DND-41 (cell line): ENCODE measurements around the gene PXK.

Source experiments
- ATAC-seq: fragments of 200-7000 bp; cut with Tn5 transposase; 3 replicates; pipeline ENCODE4 v1.9.1; 2021; ENCODE audit warnings: low read depth; ENCODE audit not compliant: insufficient read depth
- DNase-seq: peaks from one replicate; pipeline ENCODE4 v3.0.0-alpha.2; 2020
- H2AFZ ChIP-seq: 2 replicates; pipeline ENCODE4 v1.6.0; 2012; ENCODE audit warnings: low read depth, low read length
- H3K27ac ChIP-seq: 2 replicates; pipeline ENCODE4 v1.5.1; 2012; ENCODE audit warnings: low read length, inconsistent platforms
- H3K27me3 ChIP-seq: fragments of 200-600 bp; sonication (generic); 2 replicates; pipeline ENCODE4 v1.6.0; 2012; ENCODE audit warnings: low read length, mild to moderate bottlenecking, inconsistent platforms; ENCODE audit not compliant: insufficient read depth, poor library complexity
- H3K36me3 ChIP-seq: 2 replicates; pipeline ENCODE4 v1.5.1; 2012; ENCODE audit warnings: low read length, inconsistent platforms; ENCODE audit not compliant: insufficient read depth
- H3K4me1 ChIP-seq: 2 replicates; pipeline ENCODE4 v1.5.1; 2012; ENCODE audit warnings: mild to moderate bottlenecking, low read length; ENCODE audit not compliant: insufficient read depth
- H3K4me2 ChIP-seq: 2 replicates; pipeline ENCODE4 v1.6.0; 2012; ENCODE audit warnings: mild to moderate bottlenecking, moderate library complexity, low read length, inconsistent platforms; ENCODE audit not compliant: insufficient read depth
- H3K4me3 ChIP-seq, 2 experiments: fragments of 200-600 bp in 1 of 2; shearing (Covaris generic) in 1 of 2; 2 replicates each; pipeline ENCODE4 v1.5.1; 2012 to 2016; ENCODE audit warnings: inconsistent platforms in 2 of 2, low read length in 2 of 2, mild to moderate bottlenecking in 2 of 2, low read depth in 1 of 2, moderate library complexity in 1 of 2
- H3K79me2 ChIP-seq: 2 replicates; pipeline ENCODE4 v1.6.0; 2012; ENCODE audit warnings: low read length, inconsistent platforms; ENCODE audit not compliant: insufficient read depth
- H3K9ac ChIP-seq: 2 replicates; pipeline ENCODE4 v1.6.0; 2012; ENCODE audit warnings: low read depth, mild to moderate bottlenecking, inconsistent platforms, low read length, moderate library complexity
- H3K9me3 ChIP-seq: 2 replicates; pipeline ENCODE4 v1.5.1; 2012; ENCODE audit warnings: low read length, moderate library complexity, mild to moderate bottlenecking, inconsistent platforms; ENCODE audit not compliant: insufficient read depth, severe bottlenecking
- H4K20me1 ChIP-seq: 2 replicates; pipeline ENCODE4 v1.6.0; 2012; ENCODE audit warnings: low read length; ENCODE audit not compliant: insufficient read depth
- EZH2 ChIP-seq: IDR thresholded peaks from 3 replicates; pipeline ENCODE4 v1.6.1; 2012; ENCODE audit warnings: borderline replicate concordance, low read depth, mild to moderate bottlenecking, moderate library complexity, low read length, inconsistent platforms; ENCODE audit not compliant: severe bottlenecking
- TF ChIP-seq, protein P1 (sequence below): IDR thresholded peaks from 2 replicates; pipeline ENCODE4 v1.5.1; 2012; ENCODE audit warnings: borderline replicate concordance, low read length, moderate library complexity, mild to moderate bottlenecking; ENCODE audit not compliant: poor library complexity, severe bottlenecking; ENCODE audit errors: extremely low read depth

PXK gene

DNA sequence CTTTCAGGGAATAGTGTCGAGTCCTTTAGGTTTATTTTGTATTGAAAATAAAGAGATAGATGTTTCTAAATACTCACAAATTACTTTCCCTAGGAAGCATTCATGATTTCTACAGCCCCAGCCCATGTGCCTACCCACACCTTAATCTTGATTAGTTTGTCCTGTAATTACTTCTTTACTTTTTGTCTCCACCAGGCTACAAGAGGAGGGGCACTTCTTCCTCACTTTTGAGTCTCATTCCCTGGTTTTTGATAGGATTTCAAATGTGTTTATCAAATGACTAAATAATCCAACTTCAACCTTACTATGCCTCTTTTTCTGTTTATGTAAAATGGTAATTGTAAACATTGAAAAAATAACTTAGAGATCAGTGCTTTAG lies 1.8 kb downstream of the PXK start:
- peaks cover 67% of the 10 kb centered on the region for H3K79me2 ChIP-seq
- no peak for ATAC-seq
- TF ChIP-seq, protein P1, sequence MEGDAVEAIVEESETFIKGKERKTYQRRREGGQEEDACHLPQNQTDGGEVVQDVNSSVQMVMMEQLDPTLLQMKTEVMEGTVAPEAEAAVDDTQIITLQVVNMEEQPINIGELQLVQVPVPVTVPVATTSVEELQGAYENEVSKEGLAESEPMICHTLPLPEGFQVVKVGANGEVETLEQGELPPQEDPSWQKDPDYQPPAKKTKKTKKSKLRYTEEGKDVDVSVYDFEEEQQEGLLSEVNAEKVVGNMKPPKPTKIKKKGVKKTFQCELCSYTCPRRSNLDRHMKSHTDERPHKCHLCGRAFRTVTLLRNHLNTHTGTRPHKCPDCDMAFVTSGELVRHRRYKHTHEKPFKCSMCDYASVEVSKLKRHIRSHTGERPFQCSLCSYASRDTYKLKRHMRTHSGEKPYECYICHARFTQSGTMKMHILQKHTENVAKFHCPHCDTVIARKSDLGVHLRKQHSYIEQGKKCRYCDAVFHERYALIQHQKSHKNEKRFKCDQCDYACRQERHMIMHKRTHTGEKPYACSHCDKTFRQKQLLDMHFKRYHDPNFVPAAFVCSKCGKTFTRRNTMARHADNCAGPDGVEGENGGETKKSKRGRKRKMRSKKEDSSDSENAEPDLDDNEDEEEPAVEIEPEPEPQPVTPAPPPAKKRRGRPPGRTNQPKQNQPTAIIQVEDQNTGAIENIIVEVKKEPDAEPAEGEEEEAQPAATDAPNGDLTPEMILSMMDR = no peak
- TF ChIP-seq EZH2 = no peak
- peaks cover 25% of the 10 kb centered on the region for H3K36me3 ChIP-seq
- H2AFZ ChIP-seq = no peak overlapping the region
- peak overlapping the region; percentile 80 for H3K27ac ChIP-seq
- peaks cover 53% of the 10 kb centered on the region for H3K4me1 ChIP-seq
- peak overlapping the region; percentile 74 for H3K9ac ChIP-seq
- no peaks in the 10 kb centered on the region; the same call in 1 of the 2 replicates for H4K20me1 ChIP-seq
- H3K9me3 ChIP-seq = no peaks in the 10 kb centered on the region
- peak overlapping the region; percentile 79 for H3K4me2 ChIP-seq
- no peaks in the 10 kb centered on the region for H3K27me3 ChIP-seq
- peak overlapping the region; percentile 88 to 94 for H3K4me3 ChIP-seq
- DNase-seq = no peak

DNA sequence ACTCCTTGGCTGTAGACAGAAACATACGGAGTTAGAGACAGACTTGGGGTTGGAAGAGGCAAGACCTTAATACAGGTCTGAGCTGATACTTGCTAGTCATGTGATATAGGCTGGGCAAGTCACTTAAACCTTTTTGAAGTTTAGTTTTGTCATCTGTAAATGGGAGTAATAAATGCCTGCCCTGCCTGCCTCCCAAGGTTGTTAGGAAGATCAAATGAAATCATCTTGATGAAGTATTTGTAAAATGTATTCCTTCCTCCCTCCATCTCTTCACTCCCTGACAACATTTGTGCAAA lies 2.9 kb downstream of the PXK start:
- H3K4me3 ChIP-seq = peak overlapping the region in 1 of 2 experiments; percentile 94; a peak in 2 of 4 replicates
- H3K36me3 ChIP-seq = peaks cover 32% of the 10 kb centered on the region
- H4K20me1 ChIP-seq = no peaks in the 10 kb centered on the region; the same call in 1 of the 2 replicates
- H3K9me3 ChIP-seq = no peaks in the 10 kb centered on the region
- no peak for TF ChIP-seq EZH2
- TF ChIP-seq, protein P1 = no peak
- peak overlapping the region; percentile 74 for H3K9ac ChIP-seq
- DNase-seq (no peak), ATAC-seq (peak; percentile 18; the same call in 2 of the 3 replicates)
- peak overlapping the region; percentile 79 for H3K4me2 ChIP-seq
- H3K79me2 ChIP-seq = peaks cover 77% of the 10 kb centered on the region
- peak overlapping the region; percentile 80 for H3K27ac ChIP-seq
- H2AFZ ChIP-seq = no peak overlapping the region
- H3K27me3 ChIP-seq = no peaks in the 10 kb centered on the region
- H3K4me1 ChIP-seq = peaks cover 53% of the 10 kb centered on the region

DNA sequence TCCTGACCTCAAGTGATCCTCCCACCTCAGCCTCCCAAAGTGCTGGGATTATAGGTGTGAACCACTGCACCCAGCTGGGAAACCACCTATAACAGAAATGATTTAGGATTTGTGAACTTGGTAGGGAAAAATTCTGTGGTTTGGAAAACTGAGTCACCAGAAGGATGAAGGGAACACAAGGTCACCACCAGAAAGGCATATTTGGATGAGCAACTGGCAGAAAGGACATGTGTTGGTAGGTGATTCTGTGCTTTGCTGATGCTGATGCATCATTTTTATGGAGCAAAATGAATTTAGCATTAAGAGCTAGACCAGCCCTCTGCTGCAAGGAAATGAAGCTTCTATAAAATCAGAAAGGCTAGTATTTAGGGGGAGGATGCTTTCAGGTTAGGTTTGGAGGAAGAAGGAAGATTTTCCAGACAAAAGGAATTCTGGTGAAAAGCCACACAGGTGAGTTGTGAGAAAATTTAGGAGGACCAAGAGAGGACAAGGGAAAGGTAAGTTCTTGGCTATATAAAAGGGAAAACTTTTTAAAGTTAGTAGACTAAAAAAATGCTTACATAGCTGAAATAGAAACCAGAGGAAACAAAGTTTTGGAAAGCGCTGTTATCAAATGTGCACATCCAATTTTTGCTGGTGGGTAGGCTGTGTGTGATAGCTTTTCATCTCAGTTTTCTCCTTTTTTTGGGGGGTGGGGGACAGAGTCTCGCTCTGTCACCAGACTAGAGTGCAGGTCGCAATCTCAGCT lies 3.6 kb downstream of the PXK start:
- Histone ChIP-seq H4K20me1 (peaks cover 1% of the 10 kb centered on the region; the same call in 1 of the 2 replicates), H3K79me2 (peaks cover 84% of the 10 kb centered on the region), H3K9me3 (no peaks in the 10 kb centered on the region), H3K27ac (peak overlapping the region; percentile 58), H3K27me3 (no peaks in the 10 kb centered on the region), H3K4me1 (peaks cover 53% of the 10 kb centered on the region), H3K36me3 (peaks cover 39% of the 10 kb centered on the region), H2AFZ (no peak overlapping the region), H3K9ac (0 out of 2 replicates have a peak overlapping the region, but pooled peaks have one; percentile 4), H3K4me2 (peak overlapping the region; percentile 29; the same call in 1 of the 2 replicates), H3K4me3 (no peak overlapping the region)
- no peak for DNase-seq
- ATAC-seq = no peak
- no peak for TF ChIP-seq EZH2
- TF ChIP-seq, protein P1 = no peak
